ENCODE measurements around the gene ADAT3.

- TF ChIP-seq CTCF (IDR thresholded peaks at IDR 0.05): no peak
- no peak for TF ChIP-seq POLR2A (IDR thresholded peaks at IDR 0.05)
Observed at GRCh38 chr19:1882786-1883692, 22.2 kb upstream of the ADAT3 start.
